Nephron progenitor cell (in vitro differentiated cells): ENCODE measurements around the gene NTM.
"Not testable (repeated sequence)": the region's sequence is repeated elsewhere in the genome, so short reads cannot be mapped to it uniquely, and the experiment has no call there.

Experiments used
- DNase-seq: peaks from one replicate; pipeline ENCODE4 v3.0.0; 2021
- H3K27ac Mint-ChIP-seq: 2 replicates; pipeline ENCODE4 v1.8.0; 2021; ENCODE audit warnings: mild to moderate bottlenecking, moderate library complexity, mixed read lengths
- H3K27me3 Mint-ChIP-seq: 2 replicates; pipeline ENCODE4 v1.8.0; 2021; ENCODE audit warnings: mild to moderate bottlenecking, low read depth, mixed read lengths; ENCODE audit not compliant: poor library complexity
- H3K36me3 Mint-ChIP-seq: 2 replicates; pipeline ENCODE4 v1.8.0; 2021; ENCODE audit warnings: low read depth, mixed read lengths
- H3K4me1 Mint-ChIP-seq: 2 replicates; pipeline ENCODE4 v1.8.0; 2021; ENCODE audit warnings: mixed read lengths
- H3K4me3 Mint-ChIP-seq: 2 replicates; pipeline ENCODE4 v1.8.0; 2021; ENCODE audit warnings: mild to moderate bottlenecking, moderate library complexity, mixed read lengths
- H3K9me3 Mint-ChIP-seq: 2 replicates; pipeline ENCODE4 v1.8.0; 2021; ENCODE audit warnings: mild to moderate bottlenecking, moderate library complexity, mixed read lengths
- CTCF ChIP-seq: fragments of 200-600 bp; sonication (generic); IDR thresholded peaks from 2 replicates; pipeline ENCODE4 v1.5.0; 2021; ENCODE audit warnings: antibody characterized with exemption

NTM gene

GRCh38 chr11:132314911-132315455, 944.6 kb downstream of the NTM start:
- Mint-ChIP-seq H3K4me3 (no peak overlapping the region), H3K27ac (no peak overlapping the region), H3K4me1 (peaks cover 27% of the 10 kb centered on the region), H3K36me3 (peaks cover 10% of the 10 kb centered on the region), H3K9me3 (peaks cover 15% of the 10 kb centered on the region), H3K27me3 (peaks cover 39% of the 10 kb centered on the region)
- TF ChIP-seq CTCF, result no peak
- no peak for DNase-seq

GRCh38 chr11:132315696-132316095, 945.3 kb downstream of the NTM start:
- peaks cover 10% of the 10 kb centered on the region for H3K36me3 Mint-ChIP-seq
- H3K4me1 Mint-ChIP-seq, result peaks cover 28% of the 10 kb centered on the region
- TF ChIP-seq CTCF, result no peak
- peaks cover 39% of the 10 kb centered on the region for H3K27me3 Mint-ChIP-seq
- H3K4me3 Mint-ChIP-seq, result no peak overlapping the region
- no peak for DNase-seq
- H3K27ac Mint-ChIP-seq, result no peak overlapping the region
- H3K9me3 Mint-ChIP-seq, result peaks cover 15% of the 10 kb centered on the region

DNA sequence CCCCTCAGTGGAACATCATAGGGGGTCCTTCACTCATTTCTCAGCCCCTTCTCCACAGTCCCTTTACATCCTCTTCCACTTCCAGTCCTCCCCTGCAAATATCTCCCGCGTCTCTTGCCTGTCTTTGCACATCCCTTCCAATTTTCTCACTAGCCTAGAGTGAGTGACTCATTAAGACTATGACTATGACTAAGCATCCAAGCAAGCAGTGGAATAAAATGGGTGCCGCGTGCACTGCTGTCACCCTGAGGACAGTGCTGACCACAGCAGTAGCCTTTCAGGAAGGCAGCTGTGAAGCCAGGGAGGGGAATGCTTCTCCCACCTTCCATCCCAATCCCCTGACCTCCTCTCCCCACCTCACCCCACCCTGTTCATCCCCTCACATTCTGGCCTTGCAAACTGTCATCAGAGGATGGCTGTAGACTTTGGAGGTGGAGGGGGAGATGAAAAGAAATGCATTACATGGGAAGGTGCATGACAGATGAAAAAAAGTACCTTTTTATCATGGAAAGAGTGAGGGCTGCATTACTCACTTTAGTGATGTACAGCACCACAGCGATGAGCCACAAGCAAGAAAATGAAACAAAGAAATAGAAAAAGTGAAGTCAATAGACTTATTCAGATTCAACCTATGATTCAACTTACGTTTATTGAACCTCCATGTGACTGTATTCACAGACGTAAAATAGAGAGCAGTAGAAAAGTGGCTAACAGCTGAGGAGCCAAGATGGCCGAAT, 948.2 kb downstream of the NTM start:
- H3K4me1 Mint-ChIP-seq, result peaks cover 25% of the 10 kb centered on the region
- H3K27me3 Mint-ChIP-seq, result peaks cover 41% of the 10 kb centered on the region
- H3K4me3 Mint-ChIP-seq, result no peak overlapping the region
- no peak for TF ChIP-seq CTCF
- peaks cover 10% of the 10 kb centered on the region for H3K36me3 Mint-ChIP-seq
- peaks cover 26% of the 10 kb centered on the region for H3K9me3 Mint-ChIP-seq
- no peak for DNase-seq
- H3K27ac Mint-ChIP-seq, result no peak overlapping the region

GRCh38 chr11:132319419-132319818, 949.0 kb downstream of the NTM start:
- not testable (repeated sequence) for DNase-seq, H3K4me3 Mint-ChIP-seq, H3K27ac Mint-ChIP-seq
- peaks cover 10% of the 10 kb centered on the region for H3K36me3 Mint-ChIP-seq
- H3K4me1 Mint-ChIP-seq, result peaks cover 25% of the 10 kb centered on the region
- H3K9me3 Mint-ChIP-seq, result peaks cover 26% of the 10 kb centered on the region
- H3K27me3 Mint-ChIP-seq, result peaks cover 41% of the 10 kb centered on the region

- H3K27me3 Mint-ChIP-seq, result peaks cover 88% of the 10 kb centered on the region
- H3K4me3 Mint-ChIP-seq, result no peak overlapping the region
- no peak for DNase-seq
- peaks cover 10% of the 10 kb centered on the region for H3K4me1 Mint-ChIP-seq
- TF ChIP-seq CTCF, result no peak
- no peaks in the 10 kb centered on the region for H3K9me3 Mint-ChIP-seq
- H3K36me3 Mint-ChIP-seq, result no peaks in the 10 kb centered on the region
- H3K27ac Mint-ChIP-seq, result no peak overlapping the region
These were observed 960.1 kb downstream of the NTM start for GRCh38 chr11:132330515-132330914.

DNA sequence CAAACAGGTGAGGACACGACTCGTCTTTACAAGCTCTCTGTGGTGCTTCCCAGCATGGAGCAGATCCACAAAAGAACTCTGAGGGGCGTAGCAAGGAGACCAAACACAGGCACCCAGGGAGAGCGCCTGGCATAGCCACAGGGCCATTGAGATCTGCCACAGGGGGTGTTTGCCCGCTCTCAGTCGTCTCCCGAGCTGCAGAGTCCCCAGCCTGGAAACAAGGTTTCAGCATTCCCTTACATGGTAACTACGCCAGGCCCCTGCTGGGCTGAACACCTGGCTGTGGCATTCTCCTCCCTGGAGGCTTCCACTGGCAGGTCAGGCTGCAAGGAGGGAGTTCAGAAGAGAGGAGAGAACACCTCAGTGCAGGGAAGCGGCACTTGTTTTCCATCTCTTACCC, 962.1 kb downstream of the NTM start:
- Mint-ChIP-seq H3K27ac (peak overlapping the region; percentile 7), H3K9me3 (no peaks in the 10 kb centered on the region), H3K36me3 (no peaks in the 10 kb centered on the region), H3K4me3 (no peak overlapping the region), H3K4me1 (peaks cover 10% of the 10 kb centered on the region), H3K27me3 (peaks cover 92% of the 10 kb centered on the region)
- TF ChIP-seq CTCF, result no peak
- DNase-seq, result no peak
